OCI-LY3 (cell line): Measurements from ENCODE around the gene EIF3K.
A peak's percentile ranks its signal among the peaks of the same experiment; 100 is the strongest.

Experiments used
- H2AFZ ChIP-seq: fragments of 200-600, 300-600 bp; shearing (Covaris generic); 2 replicates; pipeline ENCODE4 v1.6.0; 2014; ENCODE audit warnings: antibody characterized with exemption, low read depth, low read length
- H3K27ac ChIP-seq: fragments of 200-600, 300-600 bp; sonication (generic); 2 replicates; pipeline ENCODE4 v1.5.1; 2014; ENCODE audit warnings: mild to moderate bottlenecking, low read length, moderate library complexity, mixed read lengths
- H3K27me3 ChIP-seq: fragments of 200-600, 300-600 bp; sonication (generic); 2 replicates; pipeline ENCODE4 v1.6.1; 2014; ENCODE audit warnings: low read depth, low read length, mixed read lengths
- H3K36me3 ChIP-seq: fragments of 200-600, 300-600 bp; sonication (generic); replicated peaks from 2 replicates; pipeline ENCODE3; 2014; ENCODE audit warnings: low read depth, low read length, mixed read lengths
- H3K4me1 ChIP-seq: fragments of 300-600, 200-600 bp; sonication (generic); 2 replicates; pipeline ENCODE4 v1.6.1; 2014; ENCODE audit warnings: low read length, mixed read lengths
- H3K4me2 ChIP-seq: fragments of 200-600, 300-600 bp; sonication (generic); 2 replicates; pipeline ENCODE4 v1.6.1; 2014; ENCODE audit warnings: low read length, mixed read lengths
- H3K4me3 ChIP-seq: fragments of 300-600, 200-600 bp; sonication (generic); 2 replicates; pipeline ENCODE4 v1.5.1; 2014; ENCODE audit warnings: antibody characterized with exemption, mild to moderate bottlenecking, low read length, moderate library complexity
- H3K79me2 ChIP-seq: fragments of 300-600, 200-600 bp; shearing (Covaris generic); 2 replicates; pipeline ENCODE4 v1.6.1; 2014; ENCODE audit warnings: mild to moderate bottlenecking, low read length, mixed read lengths
- H3K9ac ChIP-seq: fragments of 300-600, 200-600 bp; shearing (Covaris generic); 2 replicates; pipeline ENCODE4 v1.6.0; 2014; ENCODE audit warnings: mild to moderate bottlenecking, low read length, moderate library complexity
- H3K9me3 ChIP-seq: fragments of 200-600, 300-600 bp; shearing (Covaris generic); 2 replicates; pipeline ENCODE4 v1.6.1; 2014; ENCODE audit warnings: low read length, mixed read lengths; ENCODE audit not compliant: insufficient read depth
- H4K20me1 ChIP-seq: fragments of 200-600, 300-600 bp; sonication (generic); 2 replicates; pipeline ENCODE4 v1.6.1; 2016; ENCODE audit warnings: low read length, mixed read lengths; ENCODE audit not compliant: insufficient read depth
- CTCF ChIP-seq: fragments of 200-600, 300-600 bp; sonication (generic); IDR thresholded peaks from 2 replicates; pipeline ENCODE4 v1.5.1; 2014; ENCODE audit warnings: antibody characterized with exemption, low read length, low read depth
- EZH2phosphoT487 ChIP-seq: fragments of 200-600 bp; shearing (Covaris generic); IDR thresholded peaks from 2 replicates; pipeline ENCODE4 v1.6.1; 2018; ENCODE audit warnings: antibody characterized with exemption, mixed run types, low read depth

The EIF3K gene

GRCh38 chr19:38632476-38633213 lies 13.7 kb downstream of the EIF3K start:
- Histone ChIP-seq H3K27me3 (no peaks in the 10 kb centered on the region), H3K4me2 (no peak overlapping the region), H3K79me2 (no peaks in the 10 kb centered on the region), H3K4me1 (peaks cover 8% of the 10 kb centered on the region), H3K27ac (no peak overlapping the region), H3K4me3 (no peak overlapping the region), H3K36me3 (peaks cover 31% of the 10 kb centered on the region), H2AFZ (no peak overlapping the region), H3K9me3 (no peaks in the 10 kb centered on the region), H3K9ac (no peak overlapping the region), H4K20me1 (no peaks in the 10 kb centered on the region)
- TF ChIP-seq CTCF, result no peak
- TF ChIP-seq EZH2phosphoT487, result no peak

DNA sequence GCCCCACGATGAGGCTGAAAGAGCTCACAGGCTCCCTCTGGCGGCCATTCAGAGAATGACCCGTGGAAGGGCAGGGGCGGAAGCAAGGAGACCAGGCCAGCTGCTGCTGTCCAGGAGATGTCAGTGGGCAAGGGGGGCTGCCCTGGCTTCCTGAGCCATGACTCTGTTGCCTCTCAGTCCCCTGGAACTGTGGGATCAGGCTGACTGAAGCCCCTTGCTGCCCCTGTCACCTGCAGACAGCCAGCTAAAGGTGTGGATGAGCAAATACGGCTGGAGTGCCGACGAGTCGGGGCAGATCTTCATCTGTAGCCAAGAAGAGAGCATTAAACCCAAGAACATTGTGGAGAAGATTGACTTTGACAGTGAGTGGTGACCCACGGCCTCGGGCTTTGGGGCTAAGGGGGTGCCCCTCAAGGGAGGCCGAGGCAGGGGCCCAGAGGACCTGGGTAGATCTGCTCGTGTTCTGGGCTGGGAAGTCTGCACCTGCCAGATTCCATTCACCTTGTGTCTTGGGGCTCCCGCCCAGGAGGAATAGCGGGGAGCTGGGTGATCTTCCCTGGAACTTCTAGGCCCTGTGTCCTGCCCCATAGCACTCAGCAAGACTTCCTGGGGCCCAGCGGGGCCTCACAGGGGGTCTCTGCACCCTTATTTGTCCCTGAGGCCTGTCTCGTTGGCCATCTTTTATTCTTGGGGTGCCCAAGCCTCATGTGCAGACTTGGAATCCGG lies 15.9 kb downstream of the EIF3K start:
- no peak overlapping the region for H3K4me3 ChIP-seq
- H4K20me1 ChIP-seq, result no peaks in the 10 kb centered on the region
- H3K9me3 ChIP-seq, result no peaks in the 10 kb centered on the region
- no peak overlapping the region for H3K27ac ChIP-seq
- TF ChIP-seq EZH2phosphoT487 (no peak), CTCF (peak; percentile 97)
- H3K36me3 ChIP-seq, result peaks cover 26% of the 10 kb centered on the region
- H3K4me1 ChIP-seq, result peaks cover 8% of the 10 kb centered on the region
- H3K4me2 ChIP-seq, result no peak overlapping the region
- no peak overlapping the region for H2AFZ ChIP-seq
- no peak overlapping the region for H3K9ac ChIP-seq
- no peaks in the 10 kb centered on the region for H3K79me2 ChIP-seq
- no peaks in the 10 kb centered on the region for H3K27me3 ChIP-seq

GRCh38 chr19:38635483-38636399 lies 16.8 kb downstream of the EIF3K start:
- Histone ChIP-seq H3K4me2 (no peak overlapping the region), H3K27ac (no peak overlapping the region), H3K27me3 (no peaks in the 10 kb centered on the region), H3K4me1 (peaks cover 8% of the 10 kb centered on the region), H3K36me3 (peaks cover 26% of the 10 kb centered on the region), H2AFZ (no peak overlapping the region), H3K9me3 (no peaks in the 10 kb centered on the region), H3K4me3 (no peak overlapping the region), H3K9ac (no peak overlapping the region), H3K79me2 (no peaks in the 10 kb centered on the region), H4K20me1 (no peaks in the 10 kb centered on the region)
- TF ChIP-seq EZH2phosphoT487, result no peak
- TF ChIP-seq CTCF, result no peak
